Motor neuron (in vitro differentiated cells): ENCODE measurements around the gene SH2B2. TPM values are rescaled to one million over a fixed set of nuclear protein-coding genes. Genes with fewer than 3 reads are reported as not detected.
A peak's percentile ranks its signal among the peaks of the same experiment; 100 is the strongest.

Source experiments
- ATAC-seq, 8 experiments: fragments of 200-7000 bp; cut with Tn5 transposase; replicated peaks in 6 of 8; 2 replicates each; pipeline ENCODE4 v1.8.0; 2021; ENCODE audit warnings: mild to moderate bottlenecking in 8 of 8, moderate library complexity in 8 of 8
- H3K27ac ChIP-seq, 2 donors: fragments of 250-450 bp; sonication (Bioruptor Pico); 2 replicates each; pipeline ENCODE4 v1.9.0; 2021; ENCODE audit warnings: antibody characterized with exemption in 2 of 2, mild to moderate bottlenecking in 2 of 2, moderate library complexity in 1 of 2
- H3K4me1 ChIP-seq, 2 donors: fragments of 250-450 bp; sonication (Bioruptor Pico); replicated peaks in 1 of 2; 2 replicates each; pipeline ENCODE4 v1.6.1; 2021; ENCODE audit warnings: antibody characterized with exemption in 2 of 2, mild to moderate bottlenecking in 2 of 2, moderate library complexity in 1 of 2
- H3K4me3 ChIP-seq, 5 donors: fragments of 250-450 bp; sonication (Bioruptor Pico); 2 replicates each; pipeline ENCODE4 v1.9.0; 2021; ENCODE audit warnings: antibody characterized with exemption in 5 of 5, mild to moderate bottlenecking in 5 of 5, moderate library complexity in 4 of 5
- WGBS, 10 experiments: fragments of 450-650 bp; shearing (Covaris generic); methylation state at CpG; one replicate each; pipeline ENCODE4 v1.0.0; 2022; 5-methylcytosine and 5-hydroxymethylcytosine counted together
- in situ Hi-C, 9 experiments: fragments of 400-800 bp; cut with MboI; loops; one replicate each; pipeline ENCODE4 v1.15.0; 2021; ENCODE audit warnings: low sequenced_read_pairs in 9 of 9, low pct_unique_long_range_greater_than_20kb in 2 of 9; ENCODE audit not compliant: unreplicated experiment in 9 of 9
- total RNA-seq, 8 experiments: library from RNA; unstranded; fragments of 300-600 nt; gene quantifications; 2 replicates each; pipeline versions ENCODE4 v1.2.3 to v1.2.4, GENCODE V29; 2022

The SH2B2 gene
- total RNA-seq, 8 experiments from 2014 or later = 1.0 to 8.1 (median 4.0) TPM

GRCh38 chr7:102303669-102304422 lies 17.2 kb downstream of the SH2B2 start:
- in situ Hi-C loops = no loop called here
- WGBS, 10 experiments = 58 to 80% (median 73%) methylated on average over 1 to 6 of the region's 13 CpGs; no CpG with 5 or more reads in 6 of the 10 experiments
- Histone ChIP-seq H3K4me1 (peaks cover 9 to 23% of the 10 kb centered on the region in 2 donors), H3K27ac (no peak overlapping the region), H3K4me3 (no peak overlapping the region)
- peak in 4 of 8 experiments; percentile 5 to 25 (median 19) for ATAC-seq

DNA sequence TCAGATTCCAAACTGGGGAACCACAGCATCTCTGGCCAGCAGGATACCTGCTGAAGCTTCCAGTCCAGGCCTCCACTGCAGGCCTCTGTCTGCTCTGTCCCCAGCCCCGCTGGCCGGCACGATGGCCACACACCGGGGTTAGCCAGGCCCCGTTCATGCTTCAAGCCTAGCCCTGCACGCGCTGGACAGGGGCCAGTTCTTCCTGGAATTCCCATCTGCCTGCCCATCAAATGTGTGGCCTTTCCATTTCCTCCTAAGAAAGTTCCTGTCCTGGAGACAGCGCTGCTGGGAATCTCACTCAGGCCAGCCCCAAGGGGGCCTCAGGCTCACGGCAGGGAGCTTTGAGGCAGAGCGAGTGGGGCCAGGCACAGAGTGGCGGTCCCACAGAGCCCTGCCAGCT lies 18.0 kb downstream of the SH2B2 start:
- H3K4me3 ChIP-seq = no peak overlapping the region
- 50 to 100% (median 83%) methylated on average over 1 to 4 of the region's 11 CpGs; no CpG with 5 or more reads in 6 of the 10 experiments for WGBS, 10 experiments
- ATAC-seq = peak in 1 of 8 experiments; percentile 20
- H3K4me1 ChIP-seq = peaks cover 9 to 23% of the 10 kb centered on the region in 2 donors
- no peak overlapping the region for H3K27ac ChIP-seq
- in situ Hi-C loops = no loop called here

GRCh38 chr7:102305414-102306268 lies 19.0 kb downstream of the SH2B2 start:
- no peak for ATAC-seq
- Histone ChIP-seq H3K4me1 (peaks cover 9 to 23% of the 10 kb centered on the region in 2 donors), H3K27ac (no peak overlapping the region), H3K4me3 (no peak overlapping the region)
- WGBS, 10 experiments = 82 to 100% (median 95%) methylated on average over 1 to 10 of the region's 17 CpGs; no CpG with 5 or more reads in 1 of the 10 experiments
- in situ Hi-C loops = no loop called here

DNA sequence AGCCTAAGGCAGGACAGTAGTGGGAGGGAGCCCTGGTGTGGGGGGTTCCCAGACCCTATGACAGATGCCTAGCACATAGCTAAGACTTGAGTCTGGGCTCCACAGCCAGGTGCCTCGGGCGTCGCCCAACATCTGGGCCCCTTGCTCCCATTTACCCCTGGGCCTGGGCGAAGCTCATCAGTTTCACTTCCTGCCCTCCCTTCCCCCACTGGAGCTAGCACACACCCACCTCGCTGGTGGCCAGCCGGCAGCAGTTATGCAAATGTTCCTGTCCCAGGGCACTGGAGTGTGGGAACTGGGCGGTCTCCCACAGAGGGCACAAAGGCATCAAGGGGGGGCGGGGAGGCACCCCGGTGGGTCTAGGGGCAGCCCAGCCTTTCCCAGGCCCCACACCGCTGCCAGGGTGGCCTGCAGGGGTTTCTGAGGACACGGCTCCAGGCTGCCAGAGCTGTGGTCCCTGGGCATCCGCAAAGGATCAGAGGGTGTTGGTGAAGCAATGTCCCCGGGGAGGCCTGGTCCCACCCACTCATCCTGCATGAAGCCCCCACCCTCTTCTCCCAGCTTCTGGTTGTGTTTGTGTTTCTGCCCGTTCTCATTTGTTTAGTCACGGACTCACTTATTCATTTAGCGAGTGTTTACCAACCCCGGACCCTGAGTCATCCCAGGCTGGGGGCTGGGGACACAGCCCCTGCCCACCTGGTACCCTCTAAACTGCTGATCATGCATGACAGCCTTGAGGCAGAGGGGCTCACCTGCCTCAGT lies 20.4 kb downstream of the SH2B2 start:
- in situ Hi-C loops = no loop called here
- Histone ChIP-seq H3K4me1 (peaks cover 9 to 23% of the 10 kb centered on the region in 2 donors), H3K4me3 (no peak overlapping the region), H3K27ac (no peak overlapping the region)
- peak; percentile 88 to 95 (median 92) for ATAC-seq
- WGBS, 10 experiments = 7 to 62% (median 40%) methylated on average over 2 to 4 of the region's 17 CpGs; no CpG with 5 or more reads in 6 of the 10 experiments

DNA sequence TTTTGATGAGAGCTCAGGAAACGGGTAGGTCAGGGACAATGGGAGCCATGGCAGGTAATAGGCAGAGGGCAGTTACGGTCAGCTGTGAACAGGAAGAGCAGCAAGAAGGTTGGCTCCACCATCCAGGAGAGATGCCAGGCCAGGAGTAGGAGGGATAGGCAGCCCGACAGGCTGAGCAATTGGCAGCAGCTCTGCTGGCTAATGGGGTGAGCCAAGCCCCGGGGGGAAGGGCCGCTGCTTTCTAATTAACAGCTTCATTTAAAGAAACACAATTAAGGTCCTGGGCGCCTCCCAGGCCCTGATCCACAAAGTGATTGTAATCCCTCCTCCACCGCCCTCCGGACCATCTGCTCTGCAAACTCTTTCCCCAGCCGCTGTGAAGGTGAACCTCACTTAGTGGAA lies 23.7 kb downstream of the SH2B2 start:
- in situ Hi-C loops = no loop called here
- no peak overlapping the region for H3K27ac ChIP-seq
- ATAC-seq = no peak
- H3K4me1 ChIP-seq = peaks cover 7 to 12% of the 10 kb centered on the region in 2 donors
- H3K4me3 ChIP-seq = no peak overlapping the region
- 40 to 100% (median 85%) methylated on average over 1 to 6 of the region's 9 CpGs; no CpG with 5 or more reads in 3 of the 10 experiments for WGBS, 10 experiments

DNA sequence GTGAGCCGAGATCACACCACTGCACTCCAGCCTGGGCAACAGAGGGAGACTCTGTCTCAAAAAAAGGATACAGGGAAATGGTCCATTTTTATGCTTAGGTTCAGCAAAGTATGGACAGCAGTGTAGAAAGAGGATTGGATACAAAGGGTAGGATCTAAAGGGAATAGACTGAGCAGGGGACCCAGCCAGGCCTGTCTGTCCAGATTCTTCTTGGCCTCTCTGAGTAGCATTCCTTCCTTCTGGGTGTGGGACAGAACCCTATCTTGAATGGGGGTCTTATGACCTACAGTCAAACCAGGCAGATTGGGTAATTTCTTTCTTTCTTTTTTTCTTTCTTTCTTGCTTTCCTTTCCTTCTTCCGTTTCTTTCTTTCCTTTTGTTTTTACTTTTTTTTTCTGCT lies 25.6 kb downstream of the SH2B2 start:
- in situ Hi-C loops = no loop called here
- H3K4me1 ChIP-seq = peaks cover 1 to 3% of the 10 kb centered on the region in 2 donors
- 67 to 100% (median 87%) methylated on average over 1 to 2 of the region's 2 CpGs; no CpG with 5 or more reads in 1 of the 10 experiments for WGBS, 10 experiments
- H3K4me3 ChIP-seq = no peak overlapping the region
- H3K27ac ChIP-seq = no peak overlapping the region
- no peak for ATAC-seq

DNA sequence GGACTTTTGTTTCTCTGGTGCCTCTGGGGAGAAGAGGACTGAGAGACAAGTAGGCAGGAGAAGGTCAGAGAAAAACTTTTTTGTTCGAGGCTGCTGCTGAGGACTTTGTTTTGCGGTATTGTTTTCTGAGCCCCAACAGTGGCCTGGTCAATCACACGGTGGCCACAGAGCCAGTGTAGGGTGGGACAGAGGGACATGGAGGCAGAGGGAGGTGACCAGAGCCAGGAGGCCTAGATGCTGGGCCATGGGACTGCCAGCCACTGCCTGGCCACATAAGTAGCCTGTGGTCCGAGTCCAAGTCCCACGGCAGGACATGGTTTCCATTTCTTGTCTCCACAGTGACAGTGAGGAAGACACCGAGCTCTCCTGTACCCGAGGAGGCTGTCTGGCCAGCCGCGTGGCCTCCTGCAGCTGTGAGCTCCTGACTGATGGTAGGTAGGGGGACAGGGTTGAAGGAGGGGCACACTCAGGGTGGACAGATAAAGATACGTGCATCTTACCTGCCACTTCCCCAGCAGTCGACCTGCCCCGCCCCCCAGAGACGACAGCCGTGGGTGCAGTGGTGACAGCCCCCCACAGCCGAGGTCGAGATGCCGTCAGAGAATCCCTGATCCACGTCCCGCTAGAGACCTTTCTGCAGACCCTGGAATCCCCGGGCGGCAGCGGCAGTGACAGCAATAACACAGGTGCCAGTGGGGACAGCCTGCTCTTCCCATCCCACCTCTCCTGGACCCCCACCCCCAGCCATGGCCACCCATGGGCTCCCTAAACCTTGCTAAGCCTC lies 27.5 kb downstream of the SH2B2 start:
- H3K27ac ChIP-seq = no peak overlapping the region
- 57 to 100% (median 90%) methylated on average over 1 to 8 of the region's 22 CpGs; no CpG with 5 or more reads in 3 of the 10 experiments for WGBS, 10 experiments
- H3K4me1 ChIP-seq = no peaks in the 10 kb centered on the region
- ATAC-seq = no peak
- no peak overlapping the region for H3K4me3 ChIP-seq
- in situ Hi-C loops = no loop called here

GRCh38 chr7:102317231-102318059 lies 30.8 kb downstream of the SH2B2 start:
- in situ Hi-C loops = no loop called here
- 38 to 100% (median 60%) methylated on average over 1 to 11 of the region's 24 CpGs; no CpG with 5 or more reads in 6 of the 10 experiments for WGBS, 10 experiments
- H3K27ac ChIP-seq = no peak overlapping the region
- H3K4me3 ChIP-seq = no peak overlapping the region
- no peaks in the 10 kb centered on the region for H3K4me1 ChIP-seq
- ATAC-seq = peak in 1 of 8 experiments; percentile 29

- ATAC-seq = peak in 1 of 8 experiments; percentile 19
- 80 to 100% methylated on average over 1 to 2 of the region's 7 CpGs; no CpG with 5 or more reads in 8 of the 10 experiments for WGBS, 10 experiments
- Histone ChIP-seq H3K27ac (no peak overlapping the region), H3K4me1 (no peaks in the 10 kb centered on the region), H3K4me3 (no peak overlapping the region)
- in situ Hi-C loops = no loop called here
Measured at GRCh38 chr7:102318482-102318971, 31.9 kb downstream of the SH2B2 start.

GRCh38 chr7:102319671-102320070 lies 33.0 kb downstream of the SH2B2 start:
- Histone ChIP-seq H3K4me1 (no peaks in the 10 kb centered on the region), H3K4me3 (no peak overlapping the region), H3K27ac (no peak overlapping the region)
- in situ Hi-C loops = no loop called here
- 80 to 88% methylated on average over 1 to 2 of the region's 3 CpGs; no CpG with 5 or more reads in 8 of the 10 experiments for WGBS, 10 experiments
- peak in 2 of 8 experiments; percentile 15 to 31 for ATAC-seq

DNA sequence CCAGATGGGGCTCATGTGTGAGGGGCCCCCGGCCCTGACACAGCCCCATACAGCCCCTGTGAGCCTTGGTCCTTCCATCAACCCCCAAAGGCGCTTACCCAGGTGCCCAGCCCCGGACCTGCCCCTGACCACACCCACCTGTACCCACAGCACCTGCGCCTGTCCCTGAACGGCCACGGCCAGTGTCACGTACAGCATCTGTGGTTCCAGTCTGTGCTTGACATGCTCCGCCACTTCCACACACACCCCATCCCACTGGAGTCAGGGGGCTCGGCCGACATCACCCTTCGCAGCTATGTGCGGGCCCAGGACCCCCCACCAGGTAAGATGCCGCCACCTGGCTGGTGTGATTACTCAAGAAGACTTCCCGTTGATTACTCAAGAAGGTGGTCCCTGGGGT lies 33.5 kb downstream of the SH2B2 start:
- in situ Hi-C loops = no loop called here
- Histone ChIP-seq H3K4me3 (no peak overlapping the region), H3K27ac (no peak overlapping the region), H3K4me1 (no peaks in the 10 kb centered on the region)
- 98% methylated on average over 8 of the region's 14 CpGs; no CpG with 5 or more reads in 9 of the 10 experiments for WGBS, 10 experiments
- ATAC-seq = no peak
